RWPE2 (cell line): ENCODE data around the gene FADS3.

Source experiments
- ATAC-seq: fragments of 200-7000 bp; cut with Tn5 transposase; 3 replicates; pipeline ENCODE4 v1.9.1; 2021; ENCODE audit warnings: low read depth
- DNase-seq: peaks from one replicate; pipeline ENCODE4 v3.0.0-alpha.2; 2020; ENCODE audit warnings: low spot score
- H3K27ac ChIP-seq: fragments of 450-650 bp; 2 replicates; pipeline ENCODE4 v1.5.1; 2017; ENCODE audit warnings: mild to moderate bottlenecking; ENCODE audit not compliant: poor library complexity, severe bottlenecking
- H3K27me3 ChIP-seq: fragments of 250-450 bp; sonication (Bioruptor Pico); 2 replicates; pipeline ENCODE4 v1.5.1; 2021; ENCODE audit warnings: mild to moderate bottlenecking, moderate library complexity; ENCODE audit not compliant: insufficient read depth, poor library complexity, severe bottlenecking
- H3K36me3 ChIP-seq: fragments of 250-450 bp; sonication (Bioruptor Pico); 2 replicates; pipeline ENCODE4 v1.5.1; 2020; ENCODE audit warnings: low read depth, mild to moderate bottlenecking, moderate library complexity
- H3K4me1 ChIP-seq: fragments of 250-450 bp; sonication (Bioruptor Pico); 2 replicates; pipeline ENCODE4 v1.5.1; 2021; ENCODE audit warnings: mild to moderate bottlenecking, moderate library complexity; ENCODE audit not compliant: insufficient read depth, poor library complexity, severe bottlenecking
- H3K4me3 ChIP-seq: fragments of 250-450 bp; sonication (Bioruptor Pico); 2 replicates; pipeline ENCODE4 v1.5.1; 2021; ENCODE audit warnings: mild to moderate bottlenecking, moderate library complexity; ENCODE audit not compliant: severe bottlenecking
- H3K9me3 ChIP-seq: fragments of 250-450 bp; sonication (Bioruptor Pico); 2 replicates; pipeline ENCODE4 v1.5.1; 2021; ENCODE audit warnings: mild to moderate bottlenecking, moderate library complexity; ENCODE audit not compliant: severe bottlenecking
- CTCF ChIP-seq: fragments of 450-650 bp; IDR thresholded peaks from one replicate; pipeline ENCODE4 v1.5.1; 2017; ENCODE audit warnings: mild to moderate bottlenecking, moderate library complexity; ENCODE audit not compliant: poor library complexity, severe bottlenecking

FADS3 gene

GRCh38 chr11:61851900-61852295, 39.4 kb downstream of the FADS3 start:
- H3K4me1 ChIP-seq, result no peaks in the 10 kb centered on the region
- TF ChIP-seq CTCF, result no peak
- ATAC-seq (no peak), DNase-seq (peak; percentile 29)
- H3K36me3 ChIP-seq, result peaks cover 97% of the 10 kb centered on the region
- no peaks in the 10 kb centered on the region for H3K27me3 ChIP-seq
- H3K27ac ChIP-seq, result no peak overlapping the region
- no peaks in the 10 kb centered on the region for H3K9me3 ChIP-seq
- H3K4me3 ChIP-seq, result no peak overlapping the region

- Histone ChIP-seq H3K27ac (no peak overlapping the region), H3K4me1 (no peaks in the 10 kb centered on the region)
- no peak for ATAC-seq
These were observed 40.0 kb downstream of the FADS3 start for GRCh38 chr11:61851113-61851899.

GRCh38 chr11:61850687-61851086, 40.7 kb downstream of the FADS3 start:
- H3K4me1 ChIP-seq, result no peaks in the 10 kb centered on the region
- no peaks in the 10 kb centered on the region for H3K9me3 ChIP-seq
- no peak for ATAC-seq
- H3K4me3 ChIP-seq, result no peak overlapping the region
- DNase-seq, result no peak
- peaks cover 92% of the 10 kb centered on the region for H3K36me3 ChIP-seq
- no peak overlapping the region for H3K27ac ChIP-seq
- no peaks in the 10 kb centered on the region for H3K27me3 ChIP-seq
- no peak for TF ChIP-seq CTCF

More at GRCh38 chr11:61851113-61851899, 40.0 kb downstream of the FADS3 start:
- DNase-seq, result peak; percentile 51
- Histone ChIP-seq H3K27me3 (no peaks in the 10 kb centered on the region), H3K36me3 (peaks cover 97% of the 10 kb centered on the region), H3K9me3 (no peaks in the 10 kb centered on the region), H3K4me3 (no peak overlapping the region)
- TF ChIP-seq CTCF, result no peak

- ATAC-seq, result no peak
These were observed 42.7 kb downstream of the FADS3 start for GRCh38 chr11:61848631-61849030.

More at GRCh38 chr11:61848631-61849030, 42.7 kb downstream of the FADS3 start:
- no peaks in the 10 kb centered on the region for H3K9me3 ChIP-seq
- no peak for TF ChIP-seq CTCF
- no peaks in the 10 kb centered on the region for H3K27me3 ChIP-seq
- H3K4me3 ChIP-seq, result no peak overlapping the region
- H3K4me1 ChIP-seq, result no peaks in the 10 kb centered on the region
- no peak for DNase-seq
- peaks cover 87% of the 10 kb centered on the region for H3K36me3 ChIP-seq
- no peak overlapping the region for H3K27ac ChIP-seq
